Measurements from ENCODE around the gene IGFBP2. TPM values are rescaled to one million over a fixed set of nuclear protein-coding genes. Genes with fewer than 3 reads are reported as not detected.

IGFBP2 gene
- total RNA-seq, 1 experiment from 2014 or later = 363 TPM

DNA sequence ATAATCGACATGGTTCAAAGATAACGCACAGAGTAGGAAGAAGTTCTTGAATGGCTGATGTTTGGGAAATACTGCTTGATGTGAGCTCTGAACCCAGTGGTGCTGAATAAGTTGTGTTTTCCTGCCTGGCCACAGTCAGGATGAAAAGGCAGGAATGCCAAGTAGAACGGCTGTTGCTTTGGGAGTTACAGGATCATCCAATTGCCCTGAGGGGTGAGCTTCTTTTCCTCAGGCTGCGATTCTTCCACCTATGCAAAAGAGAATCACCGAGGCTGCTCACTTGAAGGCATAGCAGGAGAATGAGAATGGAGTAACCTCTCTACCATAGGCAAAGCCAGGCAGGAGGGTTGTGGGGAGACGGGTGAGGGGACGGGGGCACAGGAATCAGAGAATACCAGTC lies 14.4 kb upstream of the IGFBP2 start:
- Histone ChIP-seq H3K9ac (ENCODE audit: extremely low read depth, insufficient read length, low read length) (no peak overlapping the region), H3K4me1 (ENCODE audit: insufficient read depth, low read length) (peaks cover 10% of the 10 kb centered on the region), H2BK12ac (ENCODE audit: insufficient read length, low read depth, low read length) (no peak overlapping the region), H2BK15ac (ENCODE audit: low read depth, low read length) (peak overlapping the region; percentile 52; the same call in 1 of the 2 replicates), H3K18ac (ENCODE audit: insufficient read length, low read depth, low read length) (peak overlapping the region; percentile 71), H3T11ph (ENCODE audit: low read length) (no peak overlapping the region), H2BK120ac (ENCODE audit: low read depth, low read length, poor library complexity, severe bottlenecking) (no peak overlapping the region), H3K4me2 (ENCODE audit: insufficient read depth, insufficient read length, low read length) (no peak overlapping the region), H3K27me3 (ENCODE audit: insufficient read depth, low read length) (no peaks in the 10 kb centered on the region), H4K91ac (ENCODE audit: insufficient read length, low read depth, low read length) (no peak overlapping the region), H3K4ac (ENCODE audit: low read depth, low read length) (no peak overlapping the region), H3K9me3 (ENCODE audit: control insufficient read depth, low read depth, low read length) (no peaks in the 10 kb centered on the region), H3K14ac (ENCODE audit: insufficient read depth, low read length) (peak overlapping the region; percentile 81), H3K79me2 (ENCODE audit: insufficient read depth, low read length) (no peaks in the 10 kb centered on the region), H4K5ac (ENCODE audit: insufficient read length, low read depth, low read length) (no peak overlapping the region), H2AK5ac (ENCODE audit: insufficient read length, low read length) (no peak overlapping the region), H3K56ac (ENCODE audit: insufficient read length, low read depth, low read length) (no peak overlapping the region), H2BK20ac (ENCODE audit: low read depth, low read length, poor library complexity, severe bottlenecking) (no peak overlapping the region), H3K79me1 (ENCODE audit: insufficient read depth, low read depth, low read length, poor library complexity, severe bottlenecking) (no peaks in the 10 kb centered on the region), H4K8ac (replicated peaks; ENCODE audit: insufficient read length, low read depth, low read length) (no peak overlapping the region), H3K23ac (ENCODE audit: insufficient read length, low read depth, low read length) (no peak overlapping the region), H4K20me1 (ENCODE audit: control insufficient read depth, insufficient read depth, insufficient read length) (no peaks in the 10 kb centered on the region), H2AFZ (ENCODE audit: low read length) (no peak overlapping the region), H3K27ac (ENCODE audit: insufficient read length, low read depth, low read length) (no peak overlapping the region), H3K23me2 (ENCODE audit: insufficient read length, low read depth, low read length, poor library complexity, severe bottlenecking) (no peaks in the 10 kb centered on the region), H2BK5ac (ENCODE audit: insufficient read length, low read length) (no peak overlapping the region)
- WGBS (ENCODE audit: extremely low coverage, insufficient read length, low lambda C conversion rate) = no CpG with 5 or more reads among the region's 7 CpGs
- Mint-ChIP-seq H3K36me3 (ENCODE audit: insufficient read depth in 1 of 3, low read depth in 3 of 3) (no peaks in the 10 kb centered on the region), H3K27ac (peak overlapping the region in 2 of 3 experiments; percentile 15 to 86; a peak in 5 of 7 replicates), H3K27me3 (ENCODE audit: low read depth) (no peaks in the 10 kb centered on the region; the same call in 1 of the 2 replicates), H3K9me3 (no peaks in the 10 kb centered on the region; a peak in 1 of 5 replicates), H3K4me1 (peaks cover 26 to 36% of the 10 kb centered on the region in 2 experiments), H3K4me3 (peak overlapping the region in 1 of 2 experiments; percentile 52; a peak in 2 of 5 replicates)
- peak; percentile 44 for DNase-seq
- TF ChIP-seq, protein P1, sequence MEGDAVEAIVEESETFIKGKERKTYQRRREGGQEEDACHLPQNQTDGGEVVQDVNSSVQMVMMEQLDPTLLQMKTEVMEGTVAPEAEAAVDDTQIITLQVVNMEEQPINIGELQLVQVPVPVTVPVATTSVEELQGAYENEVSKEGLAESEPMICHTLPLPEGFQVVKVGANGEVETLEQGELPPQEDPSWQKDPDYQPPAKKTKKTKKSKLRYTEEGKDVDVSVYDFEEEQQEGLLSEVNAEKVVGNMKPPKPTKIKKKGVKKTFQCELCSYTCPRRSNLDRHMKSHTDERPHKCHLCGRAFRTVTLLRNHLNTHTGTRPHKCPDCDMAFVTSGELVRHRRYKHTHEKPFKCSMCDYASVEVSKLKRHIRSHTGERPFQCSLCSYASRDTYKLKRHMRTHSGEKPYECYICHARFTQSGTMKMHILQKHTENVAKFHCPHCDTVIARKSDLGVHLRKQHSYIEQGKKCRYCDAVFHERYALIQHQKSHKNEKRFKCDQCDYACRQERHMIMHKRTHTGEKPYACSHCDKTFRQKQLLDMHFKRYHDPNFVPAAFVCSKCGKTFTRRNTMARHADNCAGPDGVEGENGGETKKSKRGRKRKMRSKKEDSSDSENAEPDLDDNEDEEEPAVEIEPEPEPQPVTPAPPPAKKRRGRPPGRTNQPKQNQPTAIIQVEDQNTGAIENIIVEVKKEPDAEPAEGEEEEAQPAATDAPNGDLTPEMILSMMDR (conservative IDR thresholded peaks at IDR 0.05) = no peak
